Pons (tissue), 1 donor: ENCODE data around the gene SLC49A3.
"Not testable (repeated sequence)": the region's sequence is repeated elsewhere in the genome, so short reads cannot be mapped to it uniquely, and the experiment has no call there.

Experiments used
- DNase-seq: peaks from one replicate; pipeline ENCODE4 v3.0.0-alpha.2; 2016; ENCODE audit warnings: low spot score

Gene SLC49A3

DNA sequence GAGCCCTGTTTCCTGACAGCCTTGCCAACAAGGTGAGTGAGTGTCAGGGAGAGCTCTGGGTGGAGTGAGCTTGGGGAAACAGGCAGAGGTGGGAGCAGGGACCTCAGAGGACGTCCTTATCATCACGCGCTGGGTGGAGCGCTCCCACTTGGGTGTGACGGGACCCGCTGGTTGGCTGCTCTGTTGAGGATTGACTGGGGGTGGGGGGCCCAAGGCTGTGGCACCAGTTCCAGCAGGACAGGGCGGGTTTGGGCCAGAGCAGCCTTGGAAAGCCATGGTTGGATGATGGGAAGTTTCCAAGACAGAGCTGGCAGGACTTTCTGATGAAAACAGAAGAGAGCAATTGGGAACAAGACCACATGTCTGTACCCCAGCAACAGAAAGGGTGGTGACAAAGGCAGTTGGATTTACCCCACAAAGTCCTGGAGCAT, 13.7 kb upstream of the SLC49A3 start:
- no peak for DNase-seq

DNA sequence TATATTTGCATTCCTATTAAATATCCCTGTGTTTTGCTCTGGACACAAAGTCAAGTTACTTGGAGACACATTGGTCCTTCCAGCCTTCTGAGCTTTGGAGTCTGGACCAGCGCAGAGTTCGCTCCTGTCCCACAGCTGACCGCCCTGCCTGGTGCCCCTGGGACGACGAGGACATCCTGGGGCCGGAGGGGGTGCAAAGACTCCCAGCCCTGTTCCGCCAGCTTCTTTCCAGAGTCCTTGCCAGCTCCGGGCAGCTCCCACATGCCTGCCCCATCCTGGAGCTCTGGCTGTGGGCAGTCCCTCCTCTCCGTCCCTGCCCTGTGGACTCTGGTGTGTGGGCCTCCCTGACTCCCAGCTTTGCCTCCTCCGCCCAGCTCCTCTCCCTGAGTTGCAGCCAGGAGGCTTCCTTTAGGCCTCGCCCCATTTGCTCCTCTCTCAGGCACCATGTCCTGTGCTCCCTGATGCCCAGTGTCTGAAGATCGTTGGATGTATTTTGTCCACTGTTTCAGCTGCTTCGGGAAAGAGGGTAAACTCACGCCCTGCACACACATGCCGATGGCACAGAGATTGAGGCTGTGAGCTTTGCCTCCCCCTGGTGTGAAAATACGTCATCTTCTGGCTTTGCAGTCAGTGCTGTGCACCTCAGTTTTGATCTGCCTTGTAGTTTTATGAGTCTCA, 11.8 kb upstream of the SLC49A3 start:
- DNase-seq: no peak

DNA sequence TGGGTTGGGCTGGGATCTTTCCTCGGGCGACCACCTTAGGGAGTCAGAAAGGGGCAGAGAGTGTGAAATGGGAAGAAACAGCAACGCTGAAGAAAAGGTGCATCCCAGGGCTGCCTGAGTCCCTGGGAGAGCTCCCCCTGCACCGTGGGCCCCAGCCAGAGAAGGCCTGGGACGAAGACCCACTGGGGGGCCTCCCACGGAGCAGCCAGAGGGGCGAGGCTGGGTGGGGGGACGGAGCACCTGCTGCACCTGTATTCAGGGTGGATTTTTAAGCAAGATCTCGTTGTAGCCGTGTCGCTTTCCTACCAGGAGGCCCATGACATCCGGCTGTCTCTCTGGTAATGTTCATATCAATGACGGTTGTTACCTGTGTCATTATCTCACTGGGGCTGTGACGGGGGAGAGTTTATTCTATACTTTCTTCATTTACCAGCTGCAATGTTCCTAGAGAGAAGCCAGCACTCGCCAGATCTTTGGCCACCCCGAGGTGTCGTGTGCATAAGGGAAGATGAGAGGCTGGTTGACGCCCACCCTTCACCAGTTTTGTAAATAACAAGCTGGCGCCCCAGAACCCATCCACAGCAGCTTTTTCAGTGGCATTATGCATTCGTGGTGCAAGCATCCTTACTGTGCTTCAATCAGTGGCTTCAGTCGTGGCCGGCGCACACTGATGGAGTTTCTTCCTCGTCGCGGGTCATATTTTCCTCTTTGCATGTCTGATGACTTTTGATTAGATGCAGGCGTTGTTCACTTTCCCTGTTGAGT, 11.0 kb upstream of the SLC49A3 start:
- no peak for DNase-seq

DNA sequence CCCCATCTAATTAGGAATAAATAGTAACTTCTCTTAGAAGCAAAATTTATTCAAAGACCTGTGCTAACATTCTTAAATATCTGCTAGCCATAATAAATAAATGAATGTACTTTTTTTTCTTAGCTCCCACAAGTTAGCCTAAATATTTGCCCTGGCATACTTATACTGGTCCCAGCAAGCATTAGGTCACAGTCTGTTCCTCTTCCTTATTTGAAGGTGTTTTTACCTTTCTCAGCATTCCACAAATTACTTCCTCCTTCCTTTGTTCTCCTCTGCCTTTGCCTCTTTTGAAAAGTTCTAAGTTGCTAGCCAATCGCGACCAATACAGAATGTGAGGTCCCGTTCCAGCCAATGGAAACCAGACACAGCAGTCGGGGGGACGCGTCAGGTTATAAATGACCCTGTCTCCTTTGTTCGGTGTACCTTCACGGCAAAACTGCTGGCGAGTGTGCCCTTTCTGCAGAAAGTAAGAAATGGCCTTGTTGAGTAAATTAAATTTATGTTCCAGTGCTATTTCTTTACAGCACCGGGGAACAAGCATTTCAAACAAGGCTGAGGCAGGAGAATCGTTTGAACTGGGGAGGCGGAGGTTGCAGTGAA, 5.5 kb upstream of the SLC49A3 start:
- DNase-seq: not testable (repeated sequence)

DNA sequence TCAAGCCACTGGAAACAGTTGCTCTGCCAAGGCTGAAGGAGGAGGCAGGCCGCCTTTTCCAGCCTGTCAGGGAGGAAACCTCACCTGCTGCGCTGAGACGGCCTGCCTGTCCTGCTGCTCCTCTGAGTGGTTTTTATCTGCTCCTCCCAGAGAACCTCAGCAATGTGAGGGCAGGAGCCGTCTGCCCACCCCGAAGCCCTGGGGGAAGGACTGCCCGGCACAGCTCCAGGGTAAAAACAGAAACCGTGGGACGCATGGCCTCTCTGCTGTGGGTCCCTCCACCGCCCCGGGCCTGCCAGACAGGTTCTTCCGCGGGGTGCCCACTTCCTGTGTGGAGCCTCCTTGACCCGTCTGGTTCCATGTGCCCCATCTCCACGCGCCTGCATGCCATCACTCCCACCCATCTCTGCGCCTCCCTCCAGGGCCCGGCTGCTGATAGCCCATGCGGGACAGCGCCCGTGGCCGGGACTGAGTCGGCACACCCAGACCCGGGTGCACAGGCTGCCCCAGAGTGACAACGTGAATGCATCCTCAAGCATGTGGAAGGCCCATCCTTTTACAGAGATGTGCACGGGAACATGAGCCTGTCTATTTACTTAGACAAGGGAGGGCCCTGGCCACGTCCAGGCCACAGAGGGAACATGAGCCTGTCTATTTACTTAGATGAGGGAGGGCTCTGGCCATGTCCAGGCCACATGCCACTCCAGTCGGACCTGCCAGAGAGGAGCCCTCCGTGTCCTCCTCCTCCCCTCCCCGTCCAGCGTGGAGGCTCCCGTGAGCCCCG, 4.0 kb upstream of the SLC49A3 start:
- no peak for DNase-seq

DNA sequence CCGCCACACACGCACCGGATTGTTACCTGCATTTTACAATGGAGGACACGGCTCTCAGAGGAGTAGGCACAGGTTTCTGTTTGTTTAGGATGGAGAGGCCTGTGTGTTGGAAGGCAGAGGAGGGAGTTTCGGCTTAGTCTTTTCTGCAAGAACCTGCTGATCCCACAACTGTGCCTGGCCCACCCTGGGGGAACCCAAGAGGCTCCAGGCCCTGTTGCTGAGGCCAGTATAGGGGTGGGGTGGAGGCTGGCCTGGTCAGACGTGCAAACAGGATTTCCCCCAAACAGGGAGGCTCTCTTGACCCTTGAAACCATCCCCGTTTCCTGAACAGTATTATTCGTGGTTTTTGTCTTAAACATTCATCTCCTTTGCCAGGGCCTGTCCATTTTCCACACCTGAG, 772 bp upstream of the SLC49A3 start:
- DNase-seq: no peak

DNA sequence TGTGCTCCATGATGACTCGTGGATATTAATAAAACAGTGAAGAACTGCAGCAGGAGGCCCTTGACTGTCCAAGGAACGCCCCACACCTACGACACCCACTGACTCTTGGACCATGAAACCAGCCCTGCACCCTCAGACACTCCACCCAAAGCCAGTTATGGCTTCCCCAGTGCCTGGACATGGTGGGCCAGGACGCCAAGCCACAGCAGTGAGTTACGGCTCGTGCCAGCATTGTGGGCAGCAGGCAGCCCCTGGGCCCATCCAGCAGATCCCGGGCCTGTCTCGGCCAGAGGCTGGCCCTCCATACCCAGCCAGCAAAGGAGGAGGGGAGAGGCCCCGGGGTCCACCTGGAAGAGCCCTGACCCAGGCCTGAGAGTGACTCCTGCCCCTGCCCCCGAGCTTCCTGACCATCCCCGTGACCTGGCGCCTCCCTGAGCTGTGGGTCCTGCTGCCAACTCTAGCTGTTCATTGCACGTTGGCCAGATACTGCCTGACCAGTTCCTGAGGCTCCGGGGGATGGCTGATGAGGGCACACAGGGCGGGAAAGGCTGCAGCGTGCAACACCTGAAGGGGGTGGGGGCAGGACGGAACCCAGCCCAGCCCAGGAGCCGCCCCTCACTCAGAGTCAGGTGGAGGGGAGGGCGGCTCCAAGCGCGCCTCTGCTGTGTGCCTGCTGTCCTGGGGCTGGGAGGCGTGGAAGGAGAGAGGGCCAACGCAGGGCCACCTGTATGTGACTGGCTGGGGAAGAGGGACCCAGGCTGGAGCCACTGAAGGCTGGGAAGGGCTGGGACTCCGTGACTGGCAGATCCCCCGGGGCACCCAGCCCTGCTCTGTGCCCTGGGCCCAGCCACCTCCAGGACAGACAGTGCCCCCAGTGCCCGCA, 739 bp downstream of the SLC49A3 start:
- no peak for DNase-seq

DNA sequence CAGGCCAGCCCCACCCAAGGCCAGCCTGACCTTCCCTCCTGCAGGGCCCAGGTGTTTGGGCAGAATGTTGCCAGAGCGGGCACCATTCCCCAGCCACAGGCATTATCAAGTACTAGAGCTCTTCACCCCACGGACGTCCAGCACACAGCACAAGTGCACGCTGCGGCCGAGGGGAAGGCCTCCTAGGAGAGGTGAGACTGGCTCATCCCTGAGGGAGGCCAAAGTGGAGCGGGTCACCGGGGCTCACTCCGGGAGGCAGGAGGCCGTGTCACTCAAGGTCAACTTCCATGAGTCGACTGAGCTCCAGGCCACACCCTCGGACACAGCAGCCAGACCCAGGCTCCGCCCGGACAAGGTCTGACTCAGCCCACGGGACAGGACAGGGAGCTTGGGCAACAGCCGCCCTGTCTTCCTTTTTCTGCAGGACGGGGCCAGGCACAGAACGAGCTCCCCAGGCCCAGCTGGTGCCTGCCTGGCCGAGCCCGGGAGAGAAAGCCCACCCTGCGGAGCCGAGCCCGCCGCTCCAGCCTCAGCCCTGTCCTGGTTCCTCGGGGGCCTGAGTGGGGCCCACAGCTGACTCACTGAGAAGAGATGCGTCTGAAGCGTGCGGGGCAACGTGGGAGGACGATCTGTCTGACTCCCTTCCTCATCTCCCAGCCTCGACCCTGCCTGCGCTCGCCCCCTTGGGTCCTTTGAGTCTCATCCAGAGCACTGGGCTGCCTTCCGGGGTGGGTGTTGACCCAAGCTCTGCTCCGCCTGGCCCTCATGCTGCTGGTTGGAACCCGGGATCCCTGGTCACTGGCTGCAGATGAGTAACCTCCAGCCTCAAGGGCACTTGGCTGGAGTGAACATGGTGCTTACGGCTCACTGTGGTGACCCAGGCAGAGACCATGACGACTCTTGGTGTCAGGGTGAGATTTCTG, 1.6 kb downstream of the SLC49A3 start:
- DNase-seq: no peak

DNA sequence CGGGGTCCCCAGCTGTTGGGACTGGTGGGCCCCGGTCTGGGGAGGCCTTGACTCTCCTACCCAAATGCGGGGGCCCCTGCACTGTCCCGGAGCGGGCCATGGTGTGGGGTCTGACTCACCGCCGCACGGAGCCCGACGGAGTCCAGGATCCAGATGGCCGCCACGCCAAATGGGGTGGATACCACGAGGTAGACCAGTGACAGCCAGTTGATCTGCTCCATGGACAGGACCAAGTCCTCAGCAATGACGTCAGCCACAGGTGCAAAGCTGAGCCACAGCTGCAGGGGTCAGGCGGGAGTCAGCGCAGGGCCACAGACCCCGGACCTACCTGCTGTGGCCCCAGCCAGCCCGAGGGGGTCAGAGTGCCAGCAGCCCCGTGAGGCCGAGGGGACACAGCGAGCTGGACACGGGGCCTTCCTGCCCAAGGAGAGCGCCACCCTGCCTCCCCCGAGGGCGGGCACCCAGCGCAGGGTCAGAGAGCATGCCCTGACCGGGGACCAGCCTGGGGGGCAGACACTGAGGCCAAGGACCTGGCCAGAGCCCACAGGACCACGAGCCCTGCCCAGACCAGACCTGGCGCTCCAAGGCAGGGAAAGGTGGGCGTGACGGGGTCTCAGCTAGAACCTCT, 2.4 kb downstream of the SLC49A3 start:
- DNase-seq: no peak

DNA sequence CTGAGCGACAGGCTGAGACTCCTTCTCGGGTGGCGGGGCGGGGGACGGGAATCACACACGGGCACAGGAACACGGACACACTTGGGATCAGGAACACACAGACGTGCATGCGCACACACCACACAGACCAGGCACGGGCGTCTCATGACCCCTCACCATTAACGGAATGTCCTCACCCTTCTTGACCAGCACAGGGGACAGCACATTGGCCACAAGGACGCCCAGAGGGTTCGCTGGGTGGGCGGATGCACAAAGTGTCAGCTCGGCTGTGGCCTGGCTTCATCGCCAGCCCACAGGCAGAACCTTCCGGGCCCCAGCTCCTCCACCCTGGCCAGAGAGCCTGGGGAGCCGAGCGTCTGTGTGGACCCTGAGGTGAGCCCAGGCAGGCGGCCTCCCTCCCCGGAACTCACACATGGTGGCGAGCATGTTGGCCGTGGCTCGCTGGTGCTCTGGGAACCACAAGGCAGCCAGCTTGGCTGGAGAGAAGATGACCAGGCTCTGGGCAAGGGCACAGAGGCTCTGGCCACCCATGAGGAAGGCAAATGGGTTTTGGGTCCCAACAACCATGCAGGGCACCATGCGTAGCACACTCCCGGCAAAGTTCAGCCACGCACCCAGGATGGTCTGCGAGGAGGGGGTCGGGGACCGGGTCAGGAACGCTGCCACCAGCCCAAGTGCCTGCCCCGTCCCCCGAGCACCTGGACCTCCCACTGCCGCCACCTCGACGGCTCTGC, 3.1 kb downstream of the SLC49A3 start:
- no peak for DNase-seq

DNA sequence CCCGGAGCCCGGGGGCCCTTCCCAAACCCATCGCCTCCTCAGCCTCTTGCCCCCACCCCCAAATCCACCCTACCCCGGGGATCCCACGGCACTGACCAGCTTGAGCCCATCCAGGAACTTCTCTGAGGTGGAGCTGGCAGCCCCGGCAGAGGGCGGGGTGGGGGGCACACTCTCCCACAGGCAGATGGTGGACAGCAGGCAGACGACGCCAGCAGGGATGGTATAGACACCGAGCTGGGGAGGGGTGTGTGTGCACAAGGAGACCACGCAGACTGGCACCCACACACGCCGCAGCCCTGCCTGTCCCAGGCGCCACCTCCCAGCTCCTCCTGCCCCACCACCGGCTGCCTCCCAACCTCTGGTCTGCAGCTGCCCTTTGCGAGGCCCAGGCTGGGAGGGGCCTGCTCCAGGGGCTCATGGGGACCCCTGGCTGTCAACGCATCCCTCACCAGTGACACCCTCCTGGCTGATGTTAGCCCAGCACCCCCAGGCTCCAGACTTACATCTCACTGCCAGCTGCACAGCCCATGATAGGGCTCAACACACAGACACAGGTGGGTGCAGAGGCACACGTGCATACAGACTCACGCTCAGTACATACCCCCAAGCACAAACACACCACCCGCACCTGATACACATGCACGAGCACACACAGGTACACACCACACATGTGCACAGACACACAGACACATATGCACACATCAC, 4.2 kb downstream of the SLC49A3 start:
- no peak for DNase-seq

DNA sequence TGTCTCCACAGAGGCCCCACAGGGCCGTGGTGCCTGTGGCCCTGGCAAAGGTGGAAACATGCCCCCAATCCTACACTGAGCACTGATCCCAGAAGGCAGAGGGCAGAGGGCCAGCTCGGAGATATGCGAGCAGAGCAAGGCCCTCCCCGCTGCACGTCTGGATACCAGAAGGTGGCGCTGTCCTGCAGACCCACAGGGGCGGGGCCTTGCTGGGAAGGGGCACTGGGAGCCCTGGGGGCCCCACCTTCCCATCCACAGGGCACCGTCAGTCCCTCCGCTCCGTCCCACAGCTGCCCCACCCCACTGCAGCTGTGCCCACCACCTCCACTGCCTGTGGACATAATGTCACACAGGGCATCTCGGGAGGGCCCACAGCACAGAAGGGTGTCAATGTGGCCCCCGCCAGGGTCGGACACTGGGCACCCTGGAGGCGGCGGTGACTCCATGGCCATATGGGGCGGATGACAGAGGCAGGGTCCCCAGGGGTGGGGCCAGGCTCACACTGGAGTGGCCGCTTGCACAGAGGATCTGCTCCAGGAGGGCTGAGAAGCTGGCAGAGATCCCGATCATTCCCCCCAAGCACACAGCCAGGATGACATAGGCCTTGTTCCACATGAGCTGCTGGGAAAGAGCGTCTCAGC, 4.8 kb downstream of the SLC49A3 start:
- peak; percentile 67 for DNase-seq

DNA sequence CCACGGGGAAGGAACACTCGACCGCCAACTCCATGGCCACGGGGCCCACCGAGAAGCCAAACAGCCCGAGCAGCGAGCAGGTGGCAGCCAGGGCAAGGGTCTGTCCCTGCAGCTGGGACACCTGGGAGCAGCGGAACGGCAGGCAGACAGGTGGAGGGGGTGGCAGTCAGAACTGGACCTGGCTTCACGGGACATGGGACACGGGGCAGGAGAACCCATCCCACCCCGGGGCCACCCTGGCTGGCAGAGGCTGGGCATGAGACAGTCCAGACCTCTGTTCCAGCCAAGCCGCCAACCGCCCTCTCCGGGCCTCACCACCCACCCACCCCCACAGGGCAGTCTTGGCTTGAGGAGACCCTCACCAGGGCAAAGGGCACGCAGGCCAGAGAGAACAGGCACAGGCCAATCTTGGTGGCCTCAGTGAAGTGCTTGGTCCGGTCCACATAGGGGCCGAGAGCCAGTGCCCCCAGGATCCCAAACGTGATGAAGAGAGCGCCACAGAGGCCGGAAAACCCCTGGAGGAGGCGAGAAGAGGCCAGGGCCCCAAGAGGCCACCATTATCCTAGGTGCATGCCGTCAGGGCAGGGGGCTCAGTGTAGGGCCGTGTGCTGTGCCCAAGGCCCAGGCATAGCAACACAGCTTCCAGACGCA, 5.6 kb downstream of the SLC49A3 start:
- DNase-seq: no peak

DNA sequence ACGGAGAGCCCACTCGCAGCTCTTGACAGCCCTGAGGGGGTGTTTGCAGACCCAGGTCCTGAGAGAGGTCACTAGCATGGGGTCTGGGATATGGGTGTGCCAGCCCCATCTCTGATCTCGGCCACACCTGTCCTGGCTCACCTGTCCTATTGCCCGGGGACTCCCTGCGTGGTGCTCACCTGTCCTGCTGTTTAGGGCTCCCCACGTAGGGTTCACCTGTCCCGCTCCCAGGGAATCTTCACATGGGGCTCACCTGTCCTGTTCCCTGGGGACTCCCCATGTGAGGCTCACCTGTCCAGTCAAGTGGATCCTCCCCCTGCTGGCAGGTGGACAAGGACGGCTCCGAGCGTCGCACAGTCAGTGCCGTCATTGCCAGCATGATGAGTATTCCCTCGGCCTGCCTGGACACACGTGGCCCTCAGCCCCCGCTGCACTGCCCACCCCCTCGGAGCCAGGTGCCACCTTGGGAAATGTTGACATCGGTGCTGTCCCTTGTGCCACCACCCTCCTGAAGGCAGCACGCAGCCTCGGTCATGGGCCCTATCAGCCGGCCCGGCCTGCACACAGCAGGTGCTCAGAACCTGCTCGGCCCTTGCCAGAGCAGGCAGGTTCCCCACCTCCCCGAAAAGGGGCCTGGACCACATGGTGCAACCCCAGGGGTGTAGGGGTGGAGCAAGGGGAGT, 6.3 kb downstream of the SLC49A3 start:
- DNase-seq: no peak

DNA sequence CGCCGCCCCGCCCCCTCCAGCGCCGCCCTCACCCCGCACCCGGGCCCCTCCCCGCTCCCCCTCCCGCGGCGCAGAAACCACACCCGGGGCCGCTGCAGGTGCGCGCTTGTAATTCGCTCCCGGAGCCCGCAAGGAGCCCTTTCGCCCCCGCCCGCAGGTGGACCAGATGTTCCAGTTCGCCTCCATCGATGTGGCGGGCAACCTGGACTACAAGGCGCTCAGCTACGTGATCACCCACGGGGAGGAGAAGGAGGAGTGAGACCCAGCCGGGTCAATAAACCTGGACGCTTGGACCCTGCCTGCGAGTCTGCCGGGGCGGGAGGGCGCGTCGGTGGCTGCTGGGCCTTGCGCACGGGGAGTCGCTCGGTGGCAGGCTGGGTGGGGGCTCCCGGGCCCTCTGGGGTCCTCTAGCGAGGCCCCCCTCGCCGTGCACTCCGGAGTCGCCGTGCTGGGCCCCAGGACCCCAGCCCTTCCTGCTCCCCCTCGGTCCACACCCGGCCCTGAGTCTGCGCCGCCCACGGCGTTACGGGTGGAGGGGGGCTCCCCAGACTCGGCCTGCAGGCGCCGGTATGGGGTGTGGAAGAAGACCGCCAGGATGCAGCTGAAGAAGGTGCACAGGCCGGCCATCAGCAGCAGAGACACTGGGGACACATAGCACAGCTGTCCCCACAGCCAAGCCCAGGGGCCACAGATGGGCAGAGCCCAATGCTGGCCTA, 7.1 kb downstream of the SLC49A3 start:
- DNase-seq: no peak

DNA sequence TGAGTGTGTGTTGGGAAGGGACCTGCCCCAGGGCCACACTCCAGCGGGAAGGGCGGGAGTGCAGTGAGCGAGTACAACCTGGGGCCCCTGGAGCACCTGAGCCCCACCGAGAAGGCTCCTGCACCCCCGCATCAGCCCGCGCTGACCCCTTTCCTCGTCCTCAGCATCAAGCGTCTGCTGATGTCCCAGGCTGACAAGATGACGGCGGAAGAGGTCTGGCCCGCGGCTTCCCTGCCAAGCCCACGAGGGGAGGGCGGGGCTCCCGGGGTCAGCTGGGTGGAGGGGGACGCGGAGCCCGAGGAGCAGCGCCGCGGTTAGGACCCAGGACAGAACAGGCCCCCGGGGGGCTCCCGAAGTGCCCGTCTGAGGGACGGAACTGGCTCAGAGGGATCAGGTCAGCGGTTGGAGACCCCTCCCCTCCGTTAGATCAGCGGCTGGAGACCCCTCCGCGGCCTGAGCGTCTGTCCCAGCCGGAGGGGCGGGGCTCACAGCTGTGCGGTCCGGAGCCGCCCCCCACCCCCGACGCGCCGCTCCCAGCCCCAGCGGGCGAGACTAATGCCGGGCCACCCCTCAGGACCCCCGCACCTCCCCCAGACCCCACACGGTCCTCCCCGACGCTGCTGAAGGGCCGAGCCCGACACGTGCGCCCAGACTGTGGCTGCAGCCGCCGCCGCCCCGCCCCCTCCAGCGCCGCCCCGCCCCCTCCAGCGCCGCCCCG, 7.9 kb downstream of the SLC49A3 start:
- no peak for DNase-seq
